Calu3 (cell line): Measurements from ENCODE around the gene FBXL7. TPM values are rescaled to one million over a fixed set of nuclear protein-coding genes. Genes with fewer than 3 reads are reported as not detected.

Experiments used
- BruUV-seq: library from RNA; stranded (reverse); fragments of 400-500 nt; replicated peaks from 2 replicates; lab custom pipeline; 2021; lab: Mats Ljungman, UMichigan
- CTCF ChIA-PET: fragments of 300-600 bp; sonication (Branson Sonifier 250); formaldehyde crosslinking; loops from one replicate; lab custom pipeline; 2022; ENCODE audit warnings: antibody characterized with exemption; lab: Charles Lee
- DNase-seq: peaks from one replicate; pipeline ENCODE4 v3.0.0; 2022
- H3K27ac Mint-ChIP-seq: one replicate; pipeline ENCODE4 v1.8.0; 2022; ENCODE audit warnings: mixed read lengths; ENCODE audit not compliant: unreplicated experiment
- H3K27me3 Mint-ChIP-seq: one replicate; pipeline ENCODE4 v1.8.0; 2022; ENCODE audit warnings: mixed read lengths; ENCODE audit not compliant: unreplicated experiment
- H3K36me3 Mint-ChIP-seq: one replicate; pipeline ENCODE4 v1.8.0; 2022; ENCODE audit warnings: mild to moderate bottlenecking, moderate library complexity, mixed read lengths; ENCODE audit not compliant: insufficient read depth, unreplicated experiment
- H3K4me1 Mint-ChIP-seq: one replicate; pipeline ENCODE4 v1.8.0; 2022; ENCODE audit warnings: mild to moderate bottlenecking, low read depth, mixed read lengths; ENCODE audit not compliant: unreplicated experiment
- H3K4me3 Mint-ChIP-seq: one replicate; pipeline ENCODE4 v1.8.0; 2022; ENCODE audit warnings: mild to moderate bottlenecking, low read depth, moderate library complexity, mixed read lengths; ENCODE audit not compliant: unreplicated experiment
- H3K9me3 Mint-ChIP-seq: one replicate; pipeline ENCODE4 v1.8.0; 2022; ENCODE audit warnings: low read depth, mixed read lengths; ENCODE audit not compliant: unreplicated experiment
- intact Hi-C: fragments of 100-400 bp; cut with micrococcal nuclease; formaldehyde crosslinking; loops from one replicate; pipeline ENCODE4 v1.10.0; 2022; ENCODE audit not compliant: unreplicated experiment
- total RNA-seq: library from RNA; stranded (reverse); gene quantifications from 2 replicates; pipeline ENCODE4 v1.2.3, GENCODE V29; 2022
- TF ChIP-seq, protein P1 (sequence below): fragments of 200-600 bp; IDR thresholded peaks from one replicate; pipeline ENCODE4 v1.8.0; 2022; ENCODE audit warnings: antibody characterized with exemption; ENCODE audit not compliant: unreplicated experiment

FBXL7 gene
- total RNA-seq, 1 experiment from 2014 or later = not detected

- no peak overlapping the region for H3K27ac Mint-ChIP-seq
These were observed 6.5 kb upstream of the FBXL7 start for GRCh38 chr5:15493501-15493900.

DNA sequence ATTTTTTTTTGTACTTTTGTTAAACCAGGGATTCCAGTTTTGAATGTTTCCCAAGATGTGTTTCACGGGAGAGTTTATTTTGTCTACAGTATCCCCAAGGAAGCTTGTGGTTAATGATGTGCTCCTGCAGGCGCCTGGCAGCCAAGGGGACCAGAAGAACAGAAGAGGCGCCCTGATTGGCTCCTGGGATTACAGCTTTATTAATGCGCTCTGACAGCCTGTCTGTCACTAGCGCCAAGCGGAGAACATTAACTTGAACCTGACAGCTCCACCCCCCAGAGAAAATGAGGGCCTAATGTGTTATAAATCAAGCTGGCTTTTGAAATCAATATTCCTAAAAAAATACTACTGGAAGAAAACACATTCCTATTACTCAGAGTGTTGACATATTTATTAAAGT lies 5.0 kb upstream of the FBXL7 start:
- H3K36me3 Mint-ChIP-seq = no peaks in the 10 kb centered on the region
- no peak overlapping the region for H3K4me3 Mint-ChIP-seq
- DNase-seq = no peak
- no peaks in the 10 kb centered on the region for H3K27me3 Mint-ChIP-seq
- CTCF ChIA-PET = no interaction called here
- TF ChIP-seq, protein P1, sequence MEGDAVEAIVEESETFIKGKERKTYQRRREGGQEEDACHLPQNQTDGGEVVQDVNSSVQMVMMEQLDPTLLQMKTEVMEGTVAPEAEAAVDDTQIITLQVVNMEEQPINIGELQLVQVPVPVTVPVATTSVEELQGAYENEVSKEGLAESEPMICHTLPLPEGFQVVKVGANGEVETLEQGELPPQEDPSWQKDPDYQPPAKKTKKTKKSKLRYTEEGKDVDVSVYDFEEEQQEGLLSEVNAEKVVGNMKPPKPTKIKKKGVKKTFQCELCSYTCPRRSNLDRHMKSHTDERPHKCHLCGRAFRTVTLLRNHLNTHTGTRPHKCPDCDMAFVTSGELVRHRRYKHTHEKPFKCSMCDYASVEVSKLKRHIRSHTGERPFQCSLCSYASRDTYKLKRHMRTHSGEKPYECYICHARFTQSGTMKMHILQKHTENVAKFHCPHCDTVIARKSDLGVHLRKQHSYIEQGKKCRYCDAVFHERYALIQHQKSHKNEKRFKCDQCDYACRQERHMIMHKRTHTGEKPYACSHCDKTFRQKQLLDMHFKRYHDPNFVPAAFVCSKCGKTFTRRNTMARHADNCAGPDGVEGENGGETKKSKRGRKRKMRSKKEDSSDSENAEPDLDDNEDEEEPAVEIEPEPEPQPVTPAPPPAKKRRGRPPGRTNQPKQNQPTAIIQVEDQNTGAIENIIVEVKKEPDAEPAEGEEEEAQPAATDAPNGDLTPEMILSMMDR = no peak
- H3K27ac Mint-ChIP-seq = no peak overlapping the region
- intact Hi-C loops = no loop called here
- H3K9me3 Mint-ChIP-seq = peaks cover 13% of the 10 kb centered on the region
- H3K4me1 Mint-ChIP-seq = no peaks in the 10 kb centered on the region
- no TSS peak for BruUV-seq

More at GRCh38 chr5:15493501-15493900, 6.5 kb upstream of the FBXL7 start:
- intact Hi-C loops = no loop called here
- no peak for DNase-seq
- no peaks in the 10 kb centered on the region for H3K36me3 Mint-ChIP-seq
- CTCF ChIA-PET = interaction anchor here (0.6 kb wide), 1 partner anchor 106 kb away, joined by 3 read pairs; no protein-coding TSS in a partner anchor
- no peaks in the 10 kb centered on the region for H3K27me3 Mint-ChIP-seq
- TF ChIP-seq, protein P1 = no peak
- no peak overlapping the region for H3K4me3 Mint-ChIP-seq
- no peaks in the 10 kb centered on the region for H3K4me1 Mint-ChIP-seq
- H3K9me3 Mint-ChIP-seq = peaks cover 13% of the 10 kb centered on the region
- no TSS peak for BruUV-seq

GRCh38 chr5:15496886-15497285 lies 3.1 kb upstream of the FBXL7 start:
- intact Hi-C loops = no loop called here
- H3K4me3 Mint-ChIP-seq = no peak overlapping the region
- TF ChIP-seq, protein P1 = no peak
- peaks cover 8% of the 10 kb centered on the region for H3K9me3 Mint-ChIP-seq
- H3K4me1 Mint-ChIP-seq = no peaks in the 10 kb centered on the region
- H3K27ac Mint-ChIP-seq = no peak overlapping the region
- DNase-seq = no peak
- H3K27me3 Mint-ChIP-seq = no peaks in the 10 kb centered on the region
- no TSS peak for BruUV-seq
- H3K36me3 Mint-ChIP-seq = no peaks in the 10 kb centered on the region
- CTCF ChIA-PET = no interaction called here

- no peak overlapping the region for H3K27ac Mint-ChIP-seq
- H3K4me1 Mint-ChIP-seq = no peaks in the 10 kb centered on the region
- H3K4me3 Mint-ChIP-seq = no peak overlapping the region
- CTCF ChIA-PET = no interaction called here
- H3K36me3 Mint-ChIP-seq = no peaks in the 10 kb centered on the region
- TF ChIP-seq, protein P1 = no peak
- intact Hi-C loops = no loop called here
- BruUV-seq = no TSS peak
- peaks cover 9% of the 10 kb centered on the region for H3K9me3 Mint-ChIP-seq
- no peak for DNase-seq
- H3K27me3 Mint-ChIP-seq = no peaks in the 10 kb centered on the region
These were observed 483 bp downstream of the FBXL7 start for GRCh38 chr5:15500325-15501001.
